GM13977 (cell line): ENCODE results near the gene CANT1.

ENCODE experiments used
- DNase-seq: peaks from one replicate; pipeline ENCODE4 v3.0.0; 2012; ENCODE audit warnings: low spot score
- in situ Hi-C: fragments of 300-500 bp; cut with MboI; formaldehyde crosslinking; loops from one replicate; pipeline ENCODE4 v1.12.0; 2022; ENCODE audit warnings: low sequenced_read_pairs, low pct_unique_long_range_greater_than_20kb, mixed read lengths, inconsistent platforms; ENCODE audit not compliant: unreplicated experiment
- TF ChIP-seq, protein P1 (sequence below): IDR thresholded peaks from 2 replicates; pipeline ENCODE4 v1.5.1; 2012; ENCODE audit warnings: mild to moderate bottlenecking, control low read depth; ENCODE audit not compliant: insufficient read depth; ENCODE audit errors: extremely low read depth, missing control alignments

The CANT1 gene

DNA sequence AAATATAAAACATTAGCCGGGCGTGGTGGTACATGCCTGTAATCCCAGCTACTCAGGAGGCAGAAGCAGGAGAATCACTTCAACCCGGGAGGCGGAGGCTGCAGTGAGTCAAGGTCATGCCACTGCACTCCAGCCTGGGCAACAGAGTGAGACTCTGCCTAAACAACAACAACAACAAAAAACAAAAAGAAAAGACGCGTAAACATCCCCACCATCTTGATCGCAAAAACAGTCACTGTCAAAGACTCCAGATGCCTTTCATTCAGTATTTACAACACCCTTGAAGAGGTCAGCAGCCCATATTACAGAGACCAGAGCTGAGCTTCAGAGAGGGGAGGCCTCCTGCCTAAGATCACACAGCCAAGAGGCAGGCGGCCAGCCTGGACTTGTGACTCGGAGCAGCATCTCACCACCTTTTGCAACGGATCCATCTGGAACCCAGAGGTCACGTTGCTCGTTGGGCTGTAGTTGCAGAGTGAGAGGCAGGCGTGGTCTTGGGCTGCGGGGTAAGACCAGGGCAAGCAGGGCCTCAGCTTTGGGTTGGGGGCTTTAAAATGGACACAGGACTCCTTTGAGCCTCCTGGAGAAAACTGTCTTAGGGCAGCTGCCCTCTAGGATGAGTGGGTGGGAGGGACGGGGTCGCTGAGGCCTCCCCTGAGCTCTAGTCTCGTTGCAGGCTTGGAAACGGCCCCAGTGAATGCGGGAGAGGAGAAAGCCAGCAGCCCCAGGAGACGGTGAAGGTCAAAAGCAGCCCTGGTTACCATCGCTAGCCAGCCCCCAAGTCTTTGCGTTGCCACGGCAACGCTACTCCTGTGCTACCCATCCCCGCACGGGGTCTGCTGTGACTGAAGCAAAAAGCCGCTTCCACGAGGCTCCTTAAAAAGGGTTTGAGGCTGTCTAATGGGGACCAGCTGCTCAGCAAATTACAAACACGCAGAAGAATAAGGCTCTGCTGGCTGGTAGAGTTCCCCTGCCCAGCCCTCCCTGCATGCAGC is 55.9 kb downstream of the CANT1 start:
- no peak for DNase-seq
- TF ChIP-seq, protein P1, sequence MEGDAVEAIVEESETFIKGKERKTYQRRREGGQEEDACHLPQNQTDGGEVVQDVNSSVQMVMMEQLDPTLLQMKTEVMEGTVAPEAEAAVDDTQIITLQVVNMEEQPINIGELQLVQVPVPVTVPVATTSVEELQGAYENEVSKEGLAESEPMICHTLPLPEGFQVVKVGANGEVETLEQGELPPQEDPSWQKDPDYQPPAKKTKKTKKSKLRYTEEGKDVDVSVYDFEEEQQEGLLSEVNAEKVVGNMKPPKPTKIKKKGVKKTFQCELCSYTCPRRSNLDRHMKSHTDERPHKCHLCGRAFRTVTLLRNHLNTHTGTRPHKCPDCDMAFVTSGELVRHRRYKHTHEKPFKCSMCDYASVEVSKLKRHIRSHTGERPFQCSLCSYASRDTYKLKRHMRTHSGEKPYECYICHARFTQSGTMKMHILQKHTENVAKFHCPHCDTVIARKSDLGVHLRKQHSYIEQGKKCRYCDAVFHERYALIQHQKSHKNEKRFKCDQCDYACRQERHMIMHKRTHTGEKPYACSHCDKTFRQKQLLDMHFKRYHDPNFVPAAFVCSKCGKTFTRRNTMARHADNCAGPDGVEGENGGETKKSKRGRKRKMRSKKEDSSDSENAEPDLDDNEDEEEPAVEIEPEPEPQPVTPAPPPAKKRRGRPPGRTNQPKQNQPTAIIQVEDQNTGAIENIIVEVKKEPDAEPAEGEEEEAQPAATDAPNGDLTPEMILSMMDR = no peak
- in situ Hi-C loops = loop anchor here (25.0 kb wide), 1 partner anchor 466 kb away; no protein-coding TSS in a partner anchor

DNA sequence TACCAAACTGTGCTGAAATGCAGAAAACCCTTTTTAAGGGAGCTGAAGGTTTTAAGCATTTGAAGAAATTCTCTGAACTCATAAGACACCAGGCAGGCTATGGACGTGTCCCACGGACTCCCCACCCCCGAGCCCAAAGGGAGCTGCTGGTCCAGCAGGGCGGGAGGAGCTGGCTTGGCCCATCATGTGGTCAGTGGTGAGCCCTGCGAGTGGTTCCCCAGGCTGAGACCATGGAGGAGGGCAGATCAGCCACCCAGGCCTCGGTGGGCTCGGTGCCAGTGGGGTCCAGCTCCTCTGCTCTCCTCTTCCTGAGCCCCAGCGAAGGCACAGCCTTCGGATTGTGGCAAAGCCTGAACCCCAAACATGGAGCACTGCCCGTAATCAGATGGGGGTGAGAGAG is 56.9 kb downstream of the CANT1 start:
- in situ Hi-C loops = loop anchor here (25.0 kb wide), 1 partner anchor 465 kb away; no protein-coding TSS in a partner anchor
- TF ChIP-seq, protein P1 = no peak
- no peak for DNase-seq

DNA sequence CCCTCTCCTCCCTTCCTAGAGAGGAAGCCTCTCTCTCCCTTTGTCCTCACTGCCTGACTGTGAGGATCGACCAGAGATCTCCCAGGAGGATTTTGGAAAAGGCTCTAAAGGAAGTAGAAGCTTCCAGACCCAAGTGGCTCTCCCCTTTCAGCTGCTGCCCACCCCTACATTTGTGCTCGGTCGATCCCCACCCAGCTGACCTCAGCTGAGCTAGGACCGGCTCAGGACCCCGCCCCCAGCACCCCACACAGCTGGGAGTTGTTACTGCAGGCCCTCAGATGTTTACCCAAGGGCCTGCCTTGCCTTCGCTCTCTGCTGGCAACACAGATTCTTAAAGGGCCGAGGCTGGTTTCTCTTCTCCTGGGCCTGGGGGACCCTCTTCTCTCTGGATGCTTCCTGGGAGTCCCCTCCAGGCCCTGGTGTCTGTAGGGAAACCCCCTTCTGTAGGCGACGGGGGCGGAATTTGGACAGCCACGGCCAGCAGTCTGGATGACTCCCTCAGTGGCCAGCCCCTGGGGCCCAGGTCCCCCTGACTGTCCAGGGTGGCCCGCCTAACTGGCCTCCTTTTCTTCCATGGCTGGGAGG is 57.5 kb downstream of the CANT1 start:
- DNase-seq = no peak
- in situ Hi-C loops = loop anchor here (25.0 kb wide), 1 partner anchor 465 kb away; no protein-coding TSS in a partner anchor
- TF ChIP-seq, protein P1 = no peak

DNA sequence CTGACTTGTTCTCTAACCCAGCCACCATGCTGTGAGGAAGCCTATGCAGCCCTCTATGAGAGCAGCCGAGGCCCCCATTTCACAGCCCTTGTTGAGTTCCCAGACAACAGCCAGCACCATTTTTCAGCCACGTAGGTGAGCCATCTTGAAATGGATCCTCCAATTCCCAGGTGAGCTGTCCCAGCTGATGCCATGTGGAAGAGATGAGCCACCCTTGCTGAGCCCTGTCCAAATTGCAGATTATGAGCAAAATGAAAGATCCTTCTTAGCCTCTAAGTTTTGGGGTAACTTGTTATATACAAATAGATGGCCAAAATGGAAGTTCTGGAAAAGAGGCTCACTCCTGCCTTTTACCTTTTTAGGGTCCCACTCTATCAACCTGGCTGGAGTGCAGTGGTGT is 58.7 kb downstream of the CANT1 start:
- in situ Hi-C loops = loop anchor here (25.0 kb wide), 1 partner anchor 464 kb away; no protein-coding TSS in a partner anchor
- no peak for DNase-seq
- TF ChIP-seq, protein P1 = no peak

DNA sequence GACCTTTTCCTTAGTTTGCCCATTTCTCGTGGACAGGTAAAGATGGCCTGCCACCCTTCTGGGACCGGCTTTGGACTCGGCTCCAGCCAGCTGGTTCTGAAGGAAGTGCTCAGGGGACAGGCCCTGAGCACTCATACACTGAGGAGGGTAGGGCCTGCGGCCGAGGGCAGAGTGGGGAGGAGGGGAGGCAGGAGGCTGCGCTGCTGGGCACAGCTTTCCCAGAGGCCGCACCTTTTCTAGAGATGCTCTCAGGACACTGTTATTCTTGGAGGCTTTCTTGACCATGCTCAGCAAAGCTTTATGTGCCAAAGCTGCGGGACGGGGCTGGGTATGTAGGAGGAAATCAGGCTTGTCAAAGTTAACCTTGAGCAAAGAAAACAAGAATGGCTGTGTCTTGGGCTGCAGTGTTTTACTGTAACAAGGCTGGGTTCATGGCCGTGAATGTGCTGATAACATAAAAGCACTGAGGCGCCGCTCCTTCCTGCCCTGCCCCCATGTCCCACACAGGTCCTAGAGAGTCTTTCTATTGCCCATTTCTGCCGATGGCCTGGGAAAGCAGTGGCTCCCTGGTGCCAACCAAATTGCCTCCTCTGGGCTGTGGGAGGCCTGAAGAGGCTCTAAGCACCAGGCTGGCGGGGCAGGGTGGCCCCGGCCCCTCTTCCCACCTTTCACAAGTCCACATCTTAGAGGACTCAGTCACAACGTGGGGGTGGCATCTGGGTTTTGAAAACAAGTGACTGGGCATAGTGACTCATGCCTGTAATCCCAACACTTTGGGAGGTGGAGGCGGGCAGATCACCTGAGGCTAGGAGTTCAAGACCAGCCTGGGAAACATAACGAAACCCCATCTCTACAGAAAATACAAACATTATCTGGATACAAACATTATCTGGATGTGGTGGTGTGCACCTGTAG is 62.1 kb downstream of the CANT1 start:
- DNase-seq = no peak
- TF ChIP-seq, protein P1 = no peak
- in situ Hi-C loops = no loop called here

DNA sequence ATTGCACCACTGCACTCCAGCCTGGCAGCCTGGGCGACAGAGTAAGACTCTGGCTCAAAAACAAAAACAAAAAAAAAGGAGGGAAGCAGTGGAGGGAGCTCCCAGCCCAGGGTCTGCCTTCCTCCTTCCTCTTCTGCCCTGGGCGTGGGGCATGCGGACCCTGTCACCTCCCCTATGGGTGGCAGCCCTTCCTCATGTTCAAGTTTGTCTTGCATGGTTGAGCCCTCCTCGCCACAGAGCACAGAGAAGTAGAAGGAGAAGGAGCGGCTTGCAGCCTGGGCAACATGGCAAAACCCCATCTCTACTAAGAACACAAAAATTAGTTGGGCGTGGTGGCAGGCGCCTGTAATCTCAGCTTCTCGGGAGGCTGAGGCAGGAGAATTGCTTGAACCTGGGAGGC is 62.9 kb downstream of the CANT1 start:
- in situ Hi-C loops = no loop called here
- TF ChIP-seq, protein P1 = no peak
- DNase-seq = no peak
